Fibroblast of skin of back (primary cell): ENCODE results near the gene HSFX1. TPM values are rescaled to one million over a fixed set of nuclear protein-coding genes. Genes with fewer than 3 reads are reported as not detected.
"Not testable (repeated sequence)": the region's sequence is repeated elsewhere in the genome, so short reads cannot be mapped to it uniquely, and the experiment has no call there.

Experiments used
- DNase-seq: peaks from one replicate; pipeline ENCODE4 v3.0.0-alpha.2; 2013
- polyA plus RNA-seq, 2 experiments: library from polyadenylated mRNA; unstranded; fragments of 120-200 nt; gene quantifications; one replicate each; pipeline ENCODE4 v1.2.1, GENCODE V29; 2013; ENCODE audit not compliant: insufficient read length in 2 of 2

HSFX1 gene, protein sequence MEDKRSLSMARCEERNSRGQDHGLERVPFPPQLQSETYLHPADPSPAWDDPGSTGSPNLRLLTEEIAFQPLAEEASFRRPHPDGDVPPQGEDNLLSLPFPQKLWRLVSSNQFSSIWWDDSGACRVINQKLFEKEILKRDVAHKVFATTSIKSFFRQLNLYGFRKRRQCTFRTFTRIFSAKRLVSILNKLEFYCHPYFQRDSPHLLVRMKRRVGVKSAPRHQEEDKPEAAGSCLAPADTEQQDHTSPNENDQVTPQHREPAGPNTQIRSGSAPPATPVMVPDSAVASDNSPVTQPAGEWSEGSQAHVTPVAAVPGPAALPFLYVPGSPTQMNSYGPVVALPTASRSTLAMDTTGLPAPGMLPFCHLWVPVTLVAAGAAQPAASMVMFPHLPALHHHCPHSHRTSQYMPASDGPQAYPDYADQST
- polyA plus RNA-seq (2013, experiment 1 of 2; ENCODE audit: insufficient read length): 0.65 TPM
- polyA plus RNA-seq (2013, experiment 2 of 2; ENCODE audit: insufficient read length): 0.41 TPM

DNA sequence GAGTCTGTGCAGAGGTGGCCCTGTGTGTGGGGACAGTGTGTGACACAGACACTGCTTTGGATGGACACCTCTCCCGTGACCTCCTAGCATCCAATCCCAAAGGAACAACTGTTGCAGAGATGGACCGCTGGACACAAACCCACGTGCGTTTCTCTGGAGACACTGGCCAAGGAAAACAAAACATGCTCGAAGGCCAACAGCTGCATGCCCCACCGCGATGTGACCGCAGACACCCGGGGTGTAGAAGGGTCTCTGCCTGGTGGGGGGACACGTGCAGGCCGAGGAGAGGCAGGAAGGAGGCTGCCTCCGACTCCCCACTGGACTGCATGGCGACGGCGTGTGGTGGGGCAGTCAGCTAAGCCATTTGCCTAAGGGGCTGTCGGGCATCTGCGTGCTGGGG, at the start of gene HSFX1:
Gene HSFX1 (plus strand): TSS at position 301 of the 400 bp plus-strand sequence. CDS start 614 bp downstream, outside the sequence.
- DNase-seq: not testable (repeated sequence)

DNA sequence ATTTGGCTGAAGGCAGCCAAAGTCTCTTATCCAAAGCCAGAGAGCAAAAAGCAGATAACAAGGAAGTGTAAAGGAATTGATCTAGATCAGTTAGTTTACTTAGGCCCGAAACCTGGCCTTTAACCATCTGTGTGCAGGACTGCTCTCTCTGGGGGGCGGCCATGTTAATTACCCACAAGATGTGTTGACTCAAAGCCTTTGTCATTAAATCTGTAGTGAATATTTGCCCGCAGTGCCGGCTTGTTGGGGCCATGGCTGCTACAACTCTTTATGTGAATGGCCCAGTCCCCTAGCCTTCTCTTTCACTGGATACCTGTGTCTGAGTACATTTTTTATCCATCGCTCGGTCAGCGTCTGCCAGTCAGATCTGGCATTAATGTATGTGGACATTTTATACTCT, 46.6 kb upstream of the HSFX1 start:
- not testable (repeated sequence) for DNase-seq

DNA sequence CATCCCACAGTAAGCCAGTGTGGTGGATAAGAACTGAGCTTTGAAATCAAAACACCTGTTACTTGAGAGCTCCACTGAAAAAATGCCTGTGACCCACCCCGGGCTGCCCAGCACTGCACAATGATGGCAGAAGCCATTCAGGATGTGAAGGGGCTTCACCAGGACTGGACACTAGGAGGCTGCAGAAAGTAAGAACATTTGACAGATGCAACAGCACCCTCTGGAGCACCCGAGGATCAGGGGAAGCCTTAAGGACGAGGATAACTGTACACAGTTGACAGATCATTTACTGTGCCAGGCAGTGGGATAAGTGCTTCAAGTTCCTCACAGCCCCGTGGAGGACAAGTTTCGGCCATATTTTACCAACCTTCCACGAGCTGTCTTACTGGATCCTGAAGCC, 31.6 kb upstream of the HSFX1 start:
- not testable (repeated sequence) for DNase-seq

DNA sequence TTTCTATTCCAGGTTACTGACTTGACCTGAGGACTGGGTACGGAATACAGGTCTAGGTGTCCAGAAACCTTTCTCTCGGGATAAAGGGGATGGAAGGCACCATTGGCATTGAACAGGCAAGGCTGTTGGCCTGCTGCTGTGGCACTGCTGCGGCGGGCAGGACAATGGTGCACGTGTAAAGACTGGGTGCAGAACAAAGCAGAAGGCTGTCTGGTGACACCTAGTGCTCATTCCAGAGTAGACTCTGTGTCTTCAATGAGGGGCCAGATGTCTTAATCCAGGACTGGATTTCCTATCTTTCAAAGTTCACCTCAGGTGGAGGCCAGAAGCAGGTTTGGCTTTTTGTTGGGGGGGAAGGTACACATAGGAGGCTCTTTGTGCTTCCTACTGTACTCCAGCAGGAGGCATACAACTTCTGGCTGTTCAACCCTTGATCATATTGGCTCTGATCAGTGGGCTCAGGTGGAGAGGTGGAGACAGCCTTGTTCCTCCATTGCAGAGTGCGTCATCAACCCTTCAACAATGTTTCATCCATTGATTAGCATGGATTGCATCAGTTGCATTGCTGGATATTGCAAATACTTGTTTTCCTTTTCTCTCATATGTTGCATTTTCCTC, 27.4 kb upstream of the HSFX1 start:
- not testable (repeated sequence) for DNase-seq

DNA sequence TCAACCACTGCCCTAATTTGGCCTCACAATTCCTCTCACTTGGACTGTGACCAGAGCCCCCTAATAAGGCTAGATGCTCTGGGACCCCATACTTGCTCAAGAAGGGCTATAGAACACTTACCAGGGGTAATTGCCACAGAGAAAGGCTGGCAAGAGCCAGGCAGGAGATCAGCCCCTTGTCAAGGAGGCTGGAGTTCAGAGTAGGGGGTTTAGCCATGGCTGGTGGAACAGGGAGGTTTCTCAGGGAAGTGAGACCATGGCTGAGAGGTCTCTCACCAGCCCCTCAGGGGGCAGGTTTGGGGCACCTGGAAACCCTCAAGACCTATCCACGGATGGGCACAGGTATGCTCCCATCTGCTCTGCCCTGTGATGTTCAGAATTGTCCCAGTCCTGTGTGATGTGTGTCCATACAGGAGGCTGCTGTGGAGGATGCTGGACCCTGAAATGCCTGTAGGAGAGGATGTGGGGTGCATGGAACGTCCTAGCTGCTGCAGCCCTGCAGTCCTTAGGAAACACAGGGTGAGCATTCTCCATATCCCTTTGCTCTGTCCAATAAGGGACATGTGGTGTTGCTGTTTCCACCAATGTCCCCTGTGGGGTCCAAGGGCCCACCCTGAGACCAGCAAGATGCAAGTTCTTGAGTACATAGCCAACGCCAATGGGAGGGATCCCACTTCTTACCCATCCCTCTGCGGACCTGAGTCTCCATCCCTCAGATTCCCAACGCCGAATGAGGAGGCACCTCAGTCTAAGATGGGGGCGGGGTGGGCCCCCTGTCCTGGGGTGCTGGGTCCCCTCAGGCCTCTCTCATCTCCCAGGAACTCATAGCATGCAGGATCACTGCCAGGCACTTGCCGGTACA, 16.4 kb upstream of the HSFX1 start:
- DNase-seq: no peak

DNA sequence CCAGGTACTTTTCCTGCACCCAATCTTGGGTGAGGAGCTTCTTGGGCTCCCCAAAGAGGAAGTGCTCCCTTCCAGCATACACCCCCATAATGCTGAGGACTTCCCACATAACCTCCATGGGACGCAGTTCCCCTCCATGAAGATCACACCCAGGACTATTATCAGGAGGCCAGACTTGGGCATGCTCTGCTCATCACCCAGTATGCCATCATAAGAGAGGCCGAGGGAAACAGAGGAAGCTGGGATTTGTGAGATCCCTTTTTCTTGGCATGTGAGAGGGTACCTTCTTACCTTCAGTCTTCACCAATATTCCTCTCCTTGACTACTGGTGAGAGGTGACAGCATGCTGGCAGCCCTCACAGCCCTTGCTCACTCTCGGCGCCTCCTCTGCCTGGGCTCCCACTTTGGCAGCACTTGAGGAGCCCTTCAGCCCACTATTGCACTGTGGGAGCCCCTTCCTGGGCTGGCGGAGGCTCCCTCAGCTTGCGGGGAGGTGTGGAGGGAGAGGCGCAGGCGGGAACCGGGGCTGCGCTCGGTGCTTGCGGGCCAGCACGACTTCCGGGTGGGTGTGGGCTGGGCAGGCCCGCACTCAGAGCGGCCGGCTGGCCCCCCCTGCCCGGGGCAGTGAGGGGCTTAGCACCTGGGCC, 15.7 kb upstream of the HSFX1 start:
- no peak for DNase-seq

DNA sequence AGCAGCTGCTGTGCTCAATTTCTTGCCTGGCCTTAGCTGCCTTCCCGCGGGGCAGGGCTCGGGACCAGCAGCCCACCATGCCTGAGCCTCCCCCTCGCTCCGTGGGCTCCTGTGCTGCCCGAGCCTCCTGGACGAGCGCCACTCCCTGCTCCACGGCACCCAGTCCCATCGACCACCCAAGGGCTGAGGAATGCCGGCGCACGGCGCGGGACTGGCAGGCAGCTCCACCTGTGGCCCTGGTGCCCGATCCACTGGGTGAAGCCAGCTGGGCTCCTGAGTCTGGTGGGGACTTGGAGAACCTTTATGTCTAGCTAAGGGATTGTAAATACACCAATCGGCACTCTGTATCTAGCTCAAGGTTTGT, 15.2 kb upstream of the HSFX1 start:
- DNase-seq: not testable (repeated sequence)

DNA sequence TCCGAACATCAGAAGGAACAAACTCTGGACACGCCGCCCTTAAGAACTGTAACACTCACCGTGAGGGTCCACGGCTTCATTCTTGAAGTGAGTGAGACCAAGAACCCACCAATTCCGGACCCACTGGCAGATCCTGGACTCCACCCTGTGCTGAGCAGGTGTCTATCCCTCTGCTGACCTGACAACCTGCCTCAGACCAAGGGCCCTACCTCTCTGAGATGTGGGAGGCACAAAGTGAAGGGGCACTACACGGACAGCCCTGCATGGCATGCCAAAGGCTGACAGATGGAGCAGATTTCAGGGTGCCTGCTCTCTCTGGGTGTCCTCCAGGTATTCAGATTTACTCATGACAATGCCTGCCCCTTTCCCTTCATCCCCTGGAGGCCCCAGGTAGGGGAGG, 14.0 kb upstream of the HSFX1 start:
- DNase-seq: no peak

DNA sequence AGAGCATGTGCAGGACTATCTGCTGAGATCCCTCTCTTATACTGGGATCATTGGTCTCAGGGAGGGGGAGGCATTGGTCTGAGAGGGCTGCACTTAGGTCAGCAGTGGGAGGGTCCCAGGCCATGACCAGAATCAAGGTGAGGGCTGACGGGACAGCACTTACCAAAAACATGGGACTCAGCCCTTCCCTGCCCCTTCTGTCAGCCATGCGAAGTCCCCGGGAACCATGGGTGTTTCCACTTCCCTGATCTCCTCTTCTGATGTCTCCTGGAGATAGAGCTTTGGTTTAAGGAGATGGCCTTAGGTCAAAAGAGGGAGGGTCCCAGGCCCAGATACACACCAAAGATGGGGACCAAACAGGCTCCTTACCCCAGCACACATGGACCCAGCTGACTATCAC, 12.9 kb upstream of the HSFX1 start:
- DNase-seq: no peak

DNA sequence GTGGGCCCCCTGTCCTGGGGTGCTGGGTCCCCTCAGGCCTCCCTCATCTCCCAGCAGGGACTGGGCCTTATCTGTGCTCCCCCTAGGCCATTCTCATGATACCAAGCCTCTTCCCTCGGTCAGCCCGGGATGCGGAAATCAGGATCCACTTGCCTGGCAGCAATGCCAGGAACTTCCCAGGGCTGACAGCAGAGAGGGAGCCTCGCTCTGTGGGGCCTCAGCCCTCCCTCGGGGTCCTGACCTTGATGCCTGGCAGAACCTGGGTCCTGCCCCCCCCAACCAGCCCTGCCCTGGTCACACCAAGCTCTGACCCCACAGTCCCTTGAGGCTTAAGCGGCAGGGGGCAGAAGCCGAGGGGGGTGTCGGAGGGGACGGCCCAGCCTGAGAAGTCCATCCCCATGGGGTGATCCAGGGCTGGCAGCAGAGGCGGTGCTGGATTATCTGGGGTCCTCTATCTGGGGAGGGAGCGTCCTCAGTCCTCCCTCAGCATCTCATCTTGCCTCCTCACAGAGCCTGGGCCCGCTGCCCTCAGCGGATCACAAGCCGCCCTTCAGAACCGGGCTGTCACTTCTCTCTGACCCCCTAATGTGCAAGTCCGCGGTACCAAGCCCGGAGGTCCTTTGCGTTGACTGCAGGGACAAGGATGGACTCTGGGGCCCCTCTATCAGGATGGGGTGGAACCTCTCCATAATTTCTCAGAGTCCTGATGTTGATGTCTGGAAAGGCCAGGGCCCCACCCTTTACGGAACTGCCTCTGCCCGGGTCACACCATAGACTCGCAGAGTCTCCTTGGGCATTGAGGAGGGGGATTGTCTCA, 11.8 kb upstream of the HSFX1 start:
- not testable (repeated sequence) for DNase-seq

DNA sequence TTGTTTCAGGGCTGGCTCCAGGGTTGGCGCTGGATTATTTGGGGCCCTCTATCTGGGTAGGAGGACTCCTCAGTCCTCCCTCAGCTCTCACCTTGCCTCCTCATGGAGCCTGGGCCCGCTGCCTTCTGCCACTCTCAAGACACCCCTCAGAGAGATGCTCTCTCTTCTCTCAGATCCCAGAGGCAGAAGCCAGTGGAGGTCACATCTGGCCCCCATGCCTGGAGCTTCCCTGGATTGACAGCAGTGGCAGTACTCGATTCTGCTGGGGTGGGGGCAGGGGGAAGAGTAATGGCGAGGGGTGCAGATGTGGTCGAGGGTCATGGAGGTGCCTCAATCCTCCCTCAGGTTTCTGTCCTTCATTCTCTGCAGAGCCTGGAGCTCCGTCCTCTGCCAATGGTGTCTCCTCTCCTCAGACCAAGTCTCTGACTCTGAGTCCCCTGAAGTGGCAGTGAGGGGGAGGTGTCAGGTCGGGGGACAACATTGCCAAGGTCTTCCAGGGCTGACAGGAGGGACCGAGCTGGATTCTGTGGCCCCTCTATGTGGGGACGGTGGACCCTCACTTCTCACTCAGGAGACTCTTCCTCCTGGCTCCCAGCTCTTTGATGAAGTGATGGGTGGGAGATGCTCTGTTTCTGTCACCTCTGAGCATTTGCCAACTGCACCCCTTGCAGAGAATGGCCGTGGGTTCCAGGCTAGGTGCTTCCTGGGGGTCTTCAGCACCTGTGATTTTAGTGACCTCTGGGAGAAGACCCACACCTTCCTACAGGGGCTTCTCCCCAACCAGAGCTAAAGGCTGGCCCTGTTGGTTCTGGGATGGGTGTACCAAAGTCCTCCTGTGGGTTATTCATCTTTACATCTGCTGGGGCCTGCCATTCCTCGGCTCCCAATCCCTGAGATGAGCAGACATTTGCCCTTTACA, 10.9 kb upstream of the HSFX1 start:
- DNase-seq: no peak

DNA sequence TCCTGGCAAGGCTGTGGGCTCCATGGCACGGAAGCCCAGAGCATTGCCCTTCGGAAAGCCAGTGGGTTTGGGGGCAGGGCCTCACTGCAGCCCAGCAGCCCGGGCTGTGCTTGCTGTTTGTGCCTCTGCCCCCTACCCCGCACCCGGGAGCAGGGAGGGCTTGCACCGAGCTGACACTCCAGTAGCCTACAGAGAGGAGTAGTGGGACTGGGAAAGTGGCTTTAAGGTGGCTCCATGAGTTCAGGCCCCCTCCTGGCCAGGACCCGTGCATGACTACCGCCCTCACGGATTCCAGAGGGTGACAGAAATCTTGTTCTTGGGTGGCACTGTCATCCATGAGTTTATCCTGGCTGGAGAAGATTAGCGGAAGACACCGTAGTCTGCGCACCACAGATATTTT, 3.5 kb upstream of the HSFX1 start:
- not testable (repeated sequence) for DNase-seq

DNA sequence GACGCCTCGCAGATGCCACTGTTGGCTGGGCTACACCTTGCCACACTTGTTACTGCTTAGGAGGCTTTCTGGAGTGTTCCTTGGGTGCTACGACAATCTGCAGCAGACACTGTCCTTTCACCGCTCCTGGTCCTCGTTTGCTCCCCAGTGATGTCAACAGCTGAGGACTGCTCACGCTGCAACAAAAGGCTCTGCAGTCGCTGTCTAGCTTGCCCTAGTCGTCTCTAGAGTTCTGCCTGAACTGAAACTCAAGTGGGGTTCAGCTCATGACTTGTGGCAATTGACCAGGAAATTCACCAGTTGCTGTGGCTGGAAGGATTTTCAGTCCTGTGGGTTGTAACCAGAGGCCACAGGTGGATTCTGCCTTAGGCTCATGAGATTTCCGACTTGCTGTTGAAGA, 842 bp upstream of the HSFX1 start:
- not testable (repeated sequence) for DNase-seq

DNA sequence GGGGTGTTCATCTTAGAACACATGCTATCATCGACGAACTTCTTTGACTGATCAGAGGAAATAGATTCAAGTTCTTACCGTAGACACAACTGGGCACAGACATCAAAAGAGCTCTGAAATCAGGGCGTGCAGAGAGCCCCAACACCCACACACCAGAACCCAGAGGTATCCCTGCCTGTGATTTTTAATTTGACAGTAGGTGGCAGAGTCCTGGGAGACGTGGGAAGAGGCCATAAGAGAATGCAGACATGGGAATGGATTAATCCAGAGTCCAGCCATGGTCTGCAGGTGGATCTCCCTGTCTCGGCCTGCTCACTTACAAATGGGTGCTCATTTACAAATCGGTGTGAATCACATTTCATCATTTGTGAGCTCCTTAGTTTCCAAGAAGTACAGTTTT, 4.1 kb downstream of the HSFX1 start:
- DNase-seq: not testable (repeated sequence)

DNA sequence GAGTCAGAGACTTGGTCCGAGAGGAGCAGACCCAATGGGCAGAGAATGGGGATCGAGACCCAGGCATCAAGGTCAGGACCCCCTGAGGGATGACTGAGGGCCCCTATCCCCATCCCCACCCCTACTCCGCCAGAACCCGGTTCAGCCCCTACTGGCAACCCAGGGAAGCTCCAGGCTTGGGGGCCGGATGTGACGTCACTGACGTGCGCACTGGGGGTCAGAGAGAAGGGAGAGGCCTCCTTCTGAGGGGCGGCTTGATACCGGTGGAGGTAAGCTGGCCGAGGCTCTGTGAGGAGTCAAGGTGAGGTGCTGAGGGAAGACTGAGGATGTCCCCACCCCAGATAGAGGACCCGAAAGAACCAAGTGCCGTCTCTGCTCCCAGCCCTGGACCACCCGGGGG, 7.9 kb downstream of the HSFX1 start, which contains the start of gene MAGEA9:
Gene MAGEA9 (plus strand): TSS at position 204 of the 400 bp plus-strand sequence. CDS start 4,281 bp downstream, outside the sequence.
- not testable (repeated sequence) for DNase-seq

DNA sequence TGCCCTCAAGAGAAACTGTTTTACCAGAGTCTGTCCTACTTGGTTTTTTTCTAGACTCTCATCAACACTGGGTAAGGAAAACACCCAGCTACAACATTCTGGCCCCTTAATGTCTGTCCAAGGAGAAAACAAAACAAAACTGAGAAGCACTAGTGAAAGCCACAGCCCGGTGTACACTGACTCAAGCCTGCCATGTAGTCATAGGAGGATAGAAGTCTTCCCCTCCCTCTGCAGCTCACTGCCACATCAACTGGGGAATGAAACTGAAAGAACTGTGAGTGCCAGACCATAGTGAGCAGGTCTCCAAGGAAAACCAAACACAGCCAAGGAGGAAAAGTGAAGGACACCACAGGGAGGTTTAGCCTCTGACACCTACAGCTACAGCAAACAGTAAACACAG, 21.7 kb downstream of the HSFX1 start:
- DNase-seq: not testable (repeated sequence)

DNA sequence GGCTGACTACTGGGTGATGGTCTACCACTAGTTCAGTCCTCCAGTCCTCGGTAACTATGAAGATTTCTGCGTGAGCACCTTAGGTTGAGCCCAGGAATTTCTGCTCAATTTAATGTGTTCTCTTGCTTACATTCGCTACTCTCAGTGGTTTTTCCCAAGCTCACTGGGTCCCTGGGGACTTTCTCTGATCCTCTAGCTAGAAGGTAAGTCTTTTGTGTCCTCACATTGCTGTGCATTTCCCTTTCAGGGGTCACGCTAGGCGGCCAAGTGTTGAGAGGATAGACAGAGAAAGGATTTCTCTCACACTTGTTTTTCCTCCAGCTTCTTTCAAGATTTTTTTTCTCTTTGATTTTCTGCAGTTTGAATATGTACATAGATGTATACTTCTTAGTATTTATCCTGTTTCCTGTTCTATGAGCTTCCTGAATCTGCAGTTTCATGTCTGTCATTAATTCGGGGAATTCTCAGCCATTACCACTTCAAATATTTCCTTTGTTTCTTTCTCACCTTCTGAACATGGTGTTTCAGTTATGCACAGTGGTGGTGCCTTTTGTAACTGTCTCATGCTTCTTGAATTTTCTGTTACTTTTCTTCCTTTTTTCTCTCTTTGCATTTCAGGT, 25.3 kb downstream of the HSFX1 start:
- DNase-seq: no peak

DNA sequence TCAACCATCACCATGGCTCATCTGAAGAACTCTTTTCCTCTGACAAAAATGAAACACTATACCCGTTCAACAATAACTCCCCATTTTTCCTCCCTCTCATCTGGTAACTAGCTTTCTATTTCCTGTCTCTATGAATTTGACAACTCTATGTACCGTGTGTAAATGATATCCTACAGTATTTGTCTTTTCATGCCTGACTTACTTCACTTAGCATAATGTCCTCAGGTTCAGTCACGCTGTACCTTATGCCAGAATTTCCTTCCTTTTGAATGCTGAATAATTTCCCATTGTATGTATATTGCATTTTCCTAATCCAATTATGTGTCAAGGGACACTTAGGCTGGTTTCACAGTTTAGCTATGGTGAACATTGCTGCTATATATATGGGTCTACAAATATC, 26.1 kb downstream of the HSFX1 start:
- DNase-seq: no peak

DNA sequence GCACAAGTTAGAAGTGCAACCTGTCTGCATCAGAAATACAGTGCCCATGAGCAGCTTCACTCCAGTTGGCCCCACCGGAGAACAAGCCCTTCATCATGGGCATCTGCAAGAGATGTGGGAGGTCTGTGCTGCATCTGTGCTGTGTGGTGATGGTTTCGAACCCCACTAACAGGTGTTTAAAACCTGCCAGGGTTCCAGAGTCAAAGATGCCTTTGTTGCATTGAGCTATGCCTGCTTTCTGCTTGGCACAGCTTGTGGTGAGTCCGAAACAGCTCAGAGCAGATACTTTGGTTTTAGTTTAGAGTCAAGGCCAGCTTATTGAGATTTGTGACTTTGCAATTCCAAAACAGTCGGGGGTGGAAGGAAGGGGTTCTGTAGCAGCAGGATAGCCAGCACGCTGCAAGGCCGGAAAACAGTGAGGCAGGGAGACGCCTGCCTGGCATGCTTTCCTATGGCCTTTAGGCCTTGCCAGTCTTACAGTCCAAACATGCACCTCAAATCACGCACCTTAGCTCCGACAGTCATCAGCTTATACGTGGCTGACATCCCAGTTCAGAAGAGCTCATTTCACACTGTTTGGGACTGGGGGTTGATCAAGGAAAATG, 29.7 kb downstream of the HSFX1 start:
- DNase-seq: no peak
